ENCODE measurements around the gene RRAS2.

GRCh38 chr11:14309425-14310192 is 49.4 kb downstream of the RRAS2 start:
- TF ChIP-seq, protein P1, sequence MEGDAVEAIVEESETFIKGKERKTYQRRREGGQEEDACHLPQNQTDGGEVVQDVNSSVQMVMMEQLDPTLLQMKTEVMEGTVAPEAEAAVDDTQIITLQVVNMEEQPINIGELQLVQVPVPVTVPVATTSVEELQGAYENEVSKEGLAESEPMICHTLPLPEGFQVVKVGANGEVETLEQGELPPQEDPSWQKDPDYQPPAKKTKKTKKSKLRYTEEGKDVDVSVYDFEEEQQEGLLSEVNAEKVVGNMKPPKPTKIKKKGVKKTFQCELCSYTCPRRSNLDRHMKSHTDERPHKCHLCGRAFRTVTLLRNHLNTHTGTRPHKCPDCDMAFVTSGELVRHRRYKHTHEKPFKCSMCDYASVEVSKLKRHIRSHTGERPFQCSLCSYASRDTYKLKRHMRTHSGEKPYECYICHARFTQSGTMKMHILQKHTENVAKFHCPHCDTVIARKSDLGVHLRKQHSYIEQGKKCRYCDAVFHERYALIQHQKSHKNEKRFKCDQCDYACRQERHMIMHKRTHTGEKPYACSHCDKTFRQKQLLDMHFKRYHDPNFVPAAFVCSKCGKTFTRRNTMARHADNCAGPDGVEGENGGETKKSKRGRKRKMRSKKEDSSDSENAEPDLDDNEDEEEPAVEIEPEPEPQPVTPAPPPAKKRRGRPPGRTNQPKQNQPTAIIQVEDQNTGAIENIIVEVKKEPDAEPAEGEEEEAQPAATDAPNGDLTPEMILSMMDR (IDR thresholded peaks at IDR 0.05), result no peak
- TF ChIP-seq POLR2A (IDR thresholded peaks at IDR 0.05), result no peak
